ENCODE measurements around the gene MYL12B. TPM values are rescaled to one million over a fixed set of nuclear protein-coding genes. Genes with fewer than 3 reads are reported as not detected.

MYL12B gene
- total RNA-seq, 2 donors from 2014 or later: 415 to 575 TPM

DNA sequence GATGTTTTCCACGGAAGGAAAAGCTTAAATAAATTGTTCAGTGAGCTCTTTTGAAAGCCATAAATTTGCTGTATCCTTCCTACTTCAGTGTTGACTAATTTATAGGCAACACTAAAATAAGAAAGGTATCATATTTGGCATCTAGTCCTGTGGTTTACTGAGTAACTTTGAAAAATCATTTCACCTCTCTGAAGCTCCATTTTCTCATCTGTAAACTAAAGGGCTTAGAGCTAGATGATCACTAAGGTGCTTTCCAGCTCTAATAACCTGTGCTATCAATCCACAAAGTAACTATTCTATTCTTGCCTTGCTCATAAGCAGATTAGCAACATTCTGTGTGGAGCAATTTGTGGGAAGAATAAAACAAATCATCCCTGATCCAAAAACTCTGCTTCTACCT, 38.6 kb upstream of the MYL12B start:
- TF ChIP-seq, protein P1, sequence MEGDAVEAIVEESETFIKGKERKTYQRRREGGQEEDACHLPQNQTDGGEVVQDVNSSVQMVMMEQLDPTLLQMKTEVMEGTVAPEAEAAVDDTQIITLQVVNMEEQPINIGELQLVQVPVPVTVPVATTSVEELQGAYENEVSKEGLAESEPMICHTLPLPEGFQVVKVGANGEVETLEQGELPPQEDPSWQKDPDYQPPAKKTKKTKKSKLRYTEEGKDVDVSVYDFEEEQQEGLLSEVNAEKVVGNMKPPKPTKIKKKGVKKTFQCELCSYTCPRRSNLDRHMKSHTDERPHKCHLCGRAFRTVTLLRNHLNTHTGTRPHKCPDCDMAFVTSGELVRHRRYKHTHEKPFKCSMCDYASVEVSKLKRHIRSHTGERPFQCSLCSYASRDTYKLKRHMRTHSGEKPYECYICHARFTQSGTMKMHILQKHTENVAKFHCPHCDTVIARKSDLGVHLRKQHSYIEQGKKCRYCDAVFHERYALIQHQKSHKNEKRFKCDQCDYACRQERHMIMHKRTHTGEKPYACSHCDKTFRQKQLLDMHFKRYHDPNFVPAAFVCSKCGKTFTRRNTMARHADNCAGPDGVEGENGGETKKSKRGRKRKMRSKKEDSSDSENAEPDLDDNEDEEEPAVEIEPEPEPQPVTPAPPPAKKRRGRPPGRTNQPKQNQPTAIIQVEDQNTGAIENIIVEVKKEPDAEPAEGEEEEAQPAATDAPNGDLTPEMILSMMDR (IDR thresholded peaks at IDR 0.05): no peak
- no peaks in the 10 kb centered on the region for H3K27me3 ChIP-seq
- H3K4me3 ChIP-seq: no peak overlapping the region
- H3K4me1 ChIP-seq: no peaks in the 10 kb centered on the region
- H3K36me3 ChIP-seq: no peaks in the 10 kb centered on the region
- intact Hi-C loops (cut with DNase I): no loop called here
- H3K9ac ChIP-seq (ENCODE audit: low read depth in 2 of 2, low read length in 2 of 2): no peak overlapping the region
- H3K9me3 ChIP-seq: no peaks in the 10 kb centered on the region
- no peak overlapping the region for H3K27ac ChIP-seq
- DNase-seq: no peak

DNA sequence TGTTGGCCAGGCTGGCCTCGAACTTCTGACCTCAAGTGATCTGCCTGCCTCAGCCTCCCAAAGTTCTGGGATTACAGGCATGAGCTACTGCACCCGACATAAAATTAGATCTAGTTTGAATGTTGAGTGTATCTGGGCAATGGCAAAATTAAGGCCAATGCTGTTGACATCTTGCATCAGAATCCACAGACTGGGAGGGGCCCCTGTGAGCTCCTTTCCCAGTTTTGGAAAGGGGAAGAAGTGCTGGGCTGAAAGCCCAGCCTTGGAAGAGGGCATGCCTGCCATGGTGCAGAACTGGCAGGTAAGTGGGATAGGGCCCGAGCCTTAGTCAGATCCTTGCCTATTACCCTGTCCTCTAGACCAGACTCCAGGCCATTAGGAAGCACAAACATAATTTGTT, 37.7 kb upstream of the MYL12B start:
- no peak overlapping the region for H3K9ac ChIP-seq (ENCODE audit: low read depth in 2 of 2, low read length in 2 of 2)
- intact Hi-C loops (cut with DNase I): no loop called here
- DNase-seq: no peak
- H3K36me3 ChIP-seq: no peaks in the 10 kb centered on the region
- TF ChIP-seq, protein P1 (IDR thresholded peaks at IDR 0.05): no peak
- H3K4me3 ChIP-seq: no peak overlapping the region
- no peaks in the 10 kb centered on the region for H3K4me1 ChIP-seq
- H3K27me3 ChIP-seq: no peaks in the 10 kb centered on the region
- no peak overlapping the region for H3K27ac ChIP-seq
- H3K9me3 ChIP-seq: no peaks in the 10 kb centered on the region

DNA sequence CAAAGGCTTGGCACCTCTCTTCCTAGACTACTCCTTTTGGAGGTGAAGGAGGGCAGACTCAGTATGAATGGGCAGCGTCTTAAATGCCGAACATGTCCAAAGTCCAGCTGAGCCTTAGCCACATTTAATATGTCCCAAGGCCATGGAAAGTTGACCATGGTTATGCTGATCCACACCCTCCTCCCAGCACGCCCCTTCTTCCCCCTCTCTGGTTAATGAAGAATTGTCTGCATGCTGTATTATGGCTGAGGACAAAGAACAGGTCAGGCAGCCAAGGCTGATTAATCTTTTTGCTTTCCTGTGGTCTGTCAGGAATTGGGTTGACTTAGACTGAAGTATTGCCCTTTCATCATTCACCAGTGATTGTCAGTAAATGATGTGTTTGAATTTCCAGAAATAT, 36.3 kb upstream of the MYL12B start:
- Histone ChIP-seq H3K36me3 (no peaks in the 10 kb centered on the region), H3K4me3 (no peak overlapping the region), H3K9ac (ENCODE audit: low read depth in 2 of 2, low read length in 2 of 2) (no peak overlapping the region), H3K4me1 (no peaks in the 10 kb centered on the region), H3K27me3 (no peaks in the 10 kb centered on the region), H3K27ac (no peak overlapping the region), H3K9me3 (no peaks in the 10 kb centered on the region)
- TF ChIP-seq, protein P1 (IDR thresholded peaks at IDR 0.05): no peak
- DNase-seq: no peak
- intact Hi-C loops (cut with DNase I): no loop called here

DNA sequence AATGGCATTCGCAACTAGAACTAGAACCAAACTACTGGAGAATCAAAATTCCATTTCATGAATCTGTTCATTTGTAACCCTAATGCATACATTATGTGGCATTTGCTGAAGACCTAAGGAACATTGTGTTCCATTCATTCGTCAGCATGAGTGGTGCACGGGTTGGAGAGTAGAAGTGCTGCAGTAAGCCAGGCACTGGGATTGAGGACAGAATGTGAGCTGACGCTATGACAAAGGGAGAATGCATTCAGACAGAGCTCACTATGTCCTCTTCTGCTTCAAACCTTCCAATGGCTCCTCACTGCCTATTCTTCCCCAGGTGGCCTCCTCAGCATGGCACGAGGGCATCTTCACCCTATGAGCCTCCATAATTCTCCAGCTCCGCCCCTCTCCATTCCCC, 35.9 kb upstream of the MYL12B start:
- H3K4me1 ChIP-seq: no peaks in the 10 kb centered on the region
- TF ChIP-seq, protein P1 (IDR thresholded peaks at IDR 0.05): no peak
- no peaks in the 10 kb centered on the region for H3K9me3 ChIP-seq
- no peak overlapping the region for H3K4me3 ChIP-seq
- H3K27ac ChIP-seq: no peak overlapping the region
- H3K27me3 ChIP-seq: no peaks in the 10 kb centered on the region
- no peak overlapping the region for H3K9ac ChIP-seq (ENCODE audit: low read depth in 2 of 2, low read length in 2 of 2)
- intact Hi-C loops (cut with DNase I): no loop called here
- no peaks in the 10 kb centered on the region for H3K36me3 ChIP-seq
- no peak for DNase-seq

DNA sequence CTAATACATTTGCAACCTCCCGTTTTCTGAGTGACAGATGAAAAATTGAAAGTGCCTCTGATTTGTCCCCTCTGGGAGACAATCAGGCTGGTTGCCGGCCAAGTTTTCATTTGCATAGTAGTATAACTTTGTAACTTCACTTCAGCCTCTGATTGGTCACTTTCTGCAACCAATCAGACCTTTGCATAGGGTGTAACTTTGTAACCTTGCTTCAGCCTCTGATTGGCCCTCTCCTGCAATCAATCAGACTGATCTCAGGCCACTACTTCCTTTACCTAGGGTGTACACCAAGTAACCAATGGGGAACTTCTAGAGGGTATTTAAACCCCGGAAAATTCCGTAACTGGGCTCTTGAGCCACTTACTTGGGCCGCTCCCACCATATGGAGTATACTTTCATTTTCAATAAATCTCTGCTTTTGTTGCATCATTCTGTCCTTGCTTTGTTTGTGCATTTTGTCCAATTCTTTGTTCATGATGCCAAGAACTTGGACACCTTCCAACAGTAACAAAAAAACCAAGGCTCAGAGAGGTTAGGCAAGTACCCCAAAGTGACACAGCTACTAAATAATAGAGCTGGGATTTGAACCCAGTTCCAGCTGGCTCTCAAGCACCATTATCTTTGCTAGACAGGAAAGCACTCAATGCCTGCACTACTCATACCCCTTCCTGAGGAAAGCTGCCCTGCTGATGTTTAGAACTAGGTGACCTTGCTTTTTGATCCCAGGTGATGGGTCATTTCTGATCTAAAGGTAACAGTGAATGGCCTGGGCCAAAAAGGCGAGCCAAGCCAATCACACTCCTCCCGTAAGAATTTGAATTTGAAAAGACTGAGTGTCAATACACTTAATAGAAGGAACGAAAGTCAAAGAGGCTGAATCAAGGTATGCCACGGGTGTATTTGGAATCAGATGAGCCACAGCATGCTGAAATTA, 31.3 kb upstream of the MYL12B start:
- no peaks in the 10 kb centered on the region for H3K27me3 ChIP-seq
- no peaks in the 10 kb centered on the region for H3K4me1 ChIP-seq
- TF ChIP-seq, protein P1 (IDR thresholded peaks at IDR 0.05): no peak
- no peak overlapping the region for H3K9ac ChIP-seq (ENCODE audit: low read depth in 2 of 2, low read length in 2 of 2)
- H3K36me3 ChIP-seq: no peaks in the 10 kb centered on the region
- no peak overlapping the region for H3K27ac ChIP-seq
- H3K9me3 ChIP-seq: no peaks in the 10 kb centered on the region
- peak; percentile 42 for DNase-seq
- intact Hi-C loops (cut with DNase I): no loop called here
- H3K4me3 ChIP-seq: no peak overlapping the region

All from colonic mucosa (tissue), 4 donors.